LNCAP (cell line): Measurements from ENCODE around the gene JPH4.

Experiments
- CTCF ChIP-seq: fragments of 450-650 bp; IDR thresholded peaks from 2 replicates; pipeline ENCODE4 v1.5.1; 2017; ENCODE audit warnings: mild to moderate bottlenecking

The JPH4 gene

DNA sequence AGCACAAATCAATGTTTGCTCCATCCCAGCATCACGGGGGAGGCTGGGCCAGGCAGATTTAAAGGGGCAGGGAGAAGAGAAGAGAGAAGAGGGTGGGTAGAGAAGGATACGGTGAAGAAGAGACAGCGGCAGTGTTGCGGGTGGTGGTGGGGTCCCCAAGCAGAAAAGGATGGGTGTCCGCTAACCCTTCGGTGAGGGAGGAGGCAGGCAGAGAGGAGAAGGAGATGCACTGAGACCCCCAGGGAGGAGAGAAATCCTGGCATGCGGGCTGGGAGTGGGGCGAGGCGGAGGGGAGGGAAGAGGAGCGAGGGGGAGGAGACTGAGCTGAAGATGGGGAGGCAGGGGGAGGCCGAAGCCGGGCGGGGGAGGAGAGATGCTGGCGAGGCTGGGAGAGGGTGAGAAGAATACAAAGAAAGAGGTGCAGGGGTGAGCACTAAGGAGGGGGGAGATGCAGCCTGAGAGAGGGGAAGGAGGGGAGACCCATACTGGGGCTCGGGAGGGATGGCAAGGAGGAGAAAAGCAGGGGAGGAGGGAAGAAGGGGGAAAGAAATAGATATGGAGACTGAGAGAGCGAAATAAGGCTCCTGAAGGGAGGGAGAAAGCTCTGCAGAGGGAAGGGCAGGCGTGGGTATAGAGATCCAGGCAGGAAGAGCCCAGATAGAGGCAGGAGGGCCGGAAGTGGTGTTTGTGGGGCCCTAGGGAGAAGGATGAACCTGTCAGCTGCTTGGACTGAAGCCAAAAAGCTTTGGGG is at the start of gene JPH4:
TSS of gene JPH4 (minus strand) at position 231 of the 751 bp plus-strand sequence. CDS start 1,337 bp downstream, outside the sequence.
- TF ChIP-seq CTCF = no peak

- TF ChIP-seq CTCF = no peak
Measured at GRCh38 chr14:23627961-23628360, 49.4 kb upstream of the JPH4 start.

- no peak for TF ChIP-seq CTCF
Measured at GRCh38 chr14:23626946-23627345, 48.4 kb upstream of the JPH4 start.

DNA sequence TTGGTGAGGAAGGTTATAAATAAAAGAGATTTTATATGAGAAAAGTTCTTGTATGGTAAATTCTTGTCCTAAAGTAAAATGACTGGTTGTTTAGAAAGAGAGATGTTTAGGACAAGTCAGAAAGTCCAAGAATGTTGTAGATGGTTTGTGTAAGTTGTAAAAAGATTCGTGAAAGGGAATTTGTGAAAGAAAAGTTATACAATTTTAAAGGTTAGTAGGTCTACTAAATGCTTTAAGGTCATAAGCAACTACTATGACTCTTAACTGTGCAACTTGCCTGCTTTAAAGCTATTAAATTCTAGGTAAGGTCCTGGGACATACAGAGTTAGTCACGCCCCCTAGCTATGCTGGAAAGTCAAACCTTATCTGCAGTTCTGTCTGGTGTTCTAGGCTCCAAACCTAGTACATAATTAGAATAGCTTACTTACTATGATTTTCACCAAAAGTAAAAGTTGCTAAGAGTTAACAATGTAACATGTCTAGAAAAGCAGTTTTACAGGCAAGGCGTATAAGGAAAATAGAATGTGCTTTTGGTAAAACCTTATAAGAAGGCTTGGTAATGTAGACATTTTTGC is 46.3 kb upstream of the JPH4 start:
- no peak for TF ChIP-seq CTCF

- TF ChIP-seq CTCF = no peak
Measured at GRCh38 chr14:23623962-23624361, 45.4 kb upstream of the JPH4 start.

DNA sequence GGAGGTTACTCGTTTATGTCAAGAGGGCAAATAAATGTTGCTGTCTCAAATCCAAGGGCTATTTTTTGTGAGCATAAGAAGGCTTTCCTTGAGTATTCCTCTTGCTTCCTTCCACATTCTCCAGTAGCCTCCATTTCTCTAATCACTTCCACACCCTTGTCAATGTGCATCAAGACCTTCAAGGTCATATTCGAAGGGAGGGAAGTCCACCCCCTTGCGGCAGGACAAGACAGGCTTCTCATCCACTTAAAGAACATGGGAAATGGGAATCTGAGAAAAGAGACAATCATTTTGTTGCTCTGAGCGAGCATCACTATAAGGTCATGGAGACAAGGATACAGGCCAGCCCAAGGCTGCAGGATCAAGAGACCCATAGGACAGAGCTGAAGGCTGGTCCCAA is 44.4 kb upstream of the JPH4 start:
- no peak for TF ChIP-seq CTCF

DNA sequence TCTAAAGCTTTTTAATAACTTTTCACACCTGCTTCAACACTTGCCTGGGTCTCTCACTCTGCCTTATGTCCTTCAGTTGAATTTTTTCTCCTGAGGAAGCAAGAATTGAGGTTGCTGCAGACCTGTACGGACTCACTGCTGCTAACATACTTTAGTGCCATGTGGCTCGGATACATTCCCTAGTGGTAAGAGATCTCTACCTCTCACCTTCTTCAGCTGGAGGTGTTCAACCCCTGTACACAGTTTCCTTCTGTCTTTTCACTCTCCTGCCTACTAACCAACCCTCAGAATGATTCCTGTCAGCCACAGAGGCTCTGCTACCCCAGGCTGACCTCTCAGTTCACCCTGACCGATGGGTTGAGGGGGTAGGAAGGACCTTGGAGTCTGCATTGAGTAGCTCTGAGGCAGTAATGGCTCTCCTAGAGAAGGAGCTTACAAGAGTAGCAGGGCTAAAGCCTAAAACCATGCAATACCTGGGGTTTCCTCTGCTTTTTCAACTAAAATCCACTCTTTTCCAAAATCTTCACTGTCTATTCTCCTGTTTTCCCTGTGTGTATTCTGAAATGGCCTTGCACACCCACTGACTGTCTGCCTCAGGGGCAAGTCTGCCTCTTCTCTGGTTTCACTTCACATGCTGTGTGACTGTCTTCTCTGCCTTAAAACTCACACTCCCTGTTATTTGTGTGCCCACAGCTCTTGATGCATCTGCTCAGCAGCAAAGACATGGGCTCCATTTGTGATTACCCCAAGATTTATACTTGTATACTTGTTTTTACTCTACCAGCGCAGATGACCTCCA is 43.5 kb upstream of the JPH4 start:
- TF ChIP-seq CTCF = no peak
